DND-41 (cell line): ENCODE data around the gene LONP2.

Experiments
- ATAC-seq: fragments of 200-7000 bp; cut with Tn5 transposase; 3 replicates; pipeline ENCODE4 v1.9.1; 2021; ENCODE audit warnings: low read depth; ENCODE audit not compliant: insufficient read depth
- DNase-seq: peaks from one replicate; pipeline ENCODE4 v3.0.0-alpha.2; 2020
- H2AFZ ChIP-seq: 2 replicates; pipeline ENCODE4 v1.6.0; 2012; ENCODE audit warnings: low read depth, low read length
- H3K27ac ChIP-seq: 2 replicates; pipeline ENCODE4 v1.5.1; 2012; ENCODE audit warnings: low read length, inconsistent platforms
- H3K27me3 ChIP-seq: fragments of 200-600 bp; sonication (generic); 2 replicates; pipeline ENCODE4 v1.6.0; 2012; ENCODE audit warnings: low read length, mild to moderate bottlenecking, inconsistent platforms; ENCODE audit not compliant: insufficient read depth, poor library complexity
- H3K36me3 ChIP-seq: 2 replicates; pipeline ENCODE4 v1.5.1; 2012; ENCODE audit warnings: low read length, inconsistent platforms; ENCODE audit not compliant: insufficient read depth
- H3K4me1 ChIP-seq: 2 replicates; pipeline ENCODE4 v1.5.1; 2012; ENCODE audit warnings: mild to moderate bottlenecking, low read length; ENCODE audit not compliant: insufficient read depth
- H3K4me2 ChIP-seq: 2 replicates; pipeline ENCODE4 v1.6.0; 2012; ENCODE audit warnings: mild to moderate bottlenecking, moderate library complexity, low read length, inconsistent platforms; ENCODE audit not compliant: insufficient read depth
- H3K4me3 ChIP-seq, 2 experiments: fragments of 200-600 bp in 1 of 2; shearing (Covaris generic) in 1 of 2; 2 replicates each; pipeline ENCODE4 v1.5.1; 2012 to 2016; ENCODE audit warnings: inconsistent platforms in 2 of 2, low read length in 2 of 2, mild to moderate bottlenecking in 2 of 2, low read depth in 1 of 2, moderate library complexity in 1 of 2
- H3K79me2 ChIP-seq: 2 replicates; pipeline ENCODE4 v1.6.0; 2012; ENCODE audit warnings: low read length, inconsistent platforms; ENCODE audit not compliant: insufficient read depth
- H3K9ac ChIP-seq: 2 replicates; pipeline ENCODE4 v1.6.0; 2012; ENCODE audit warnings: low read depth, mild to moderate bottlenecking, inconsistent platforms, low read length, moderate library complexity
- H3K9me3 ChIP-seq: 2 replicates; pipeline ENCODE4 v1.5.1; 2012; ENCODE audit warnings: low read length, moderate library complexity, mild to moderate bottlenecking, inconsistent platforms; ENCODE audit not compliant: insufficient read depth, severe bottlenecking
- H4K20me1 ChIP-seq: 2 replicates; pipeline ENCODE4 v1.6.0; 2012; ENCODE audit warnings: low read length; ENCODE audit not compliant: insufficient read depth
- CTCF ChIP-seq: IDR thresholded peaks from 2 replicates; pipeline ENCODE4 v1.5.1; 2012; ENCODE audit warnings: borderline replicate concordance, low read length, moderate library complexity, mild to moderate bottlenecking; ENCODE audit not compliant: poor library complexity, severe bottlenecking; ENCODE audit errors: extremely low read depth
- EZH2 ChIP-seq: IDR thresholded peaks from 3 replicates; pipeline ENCODE4 v1.6.1; 2012; ENCODE audit warnings: borderline replicate concordance, low read depth, mild to moderate bottlenecking, moderate library complexity, low read length, inconsistent platforms; ENCODE audit not compliant: severe bottlenecking

The LONP2 gene

GRCh38 chr16:48321317-48322036, 77.4 kb downstream of the LONP2 start:
- H3K4me1 ChIP-seq = peaks cover 32% of the 10 kb centered on the region
- ATAC-seq = no peak
- no peaks in the 10 kb centered on the region for H3K27me3 ChIP-seq
- no peak overlapping the region for H3K4me2 ChIP-seq
- no peak overlapping the region for H3K27ac ChIP-seq
- no peak for DNase-seq
- no peak overlapping the region for H3K9ac ChIP-seq
- TF ChIP-seq EZH2 (no peak), CTCF (no peak)
- H2AFZ ChIP-seq = no peak overlapping the region
- no peak overlapping the region for H3K4me3 ChIP-seq
- peaks cover 21% of the 10 kb centered on the region for H3K36me3 ChIP-seq
- H3K79me2 ChIP-seq = peaks cover 3% of the 10 kb centered on the region; the same call in 1 of the 2 replicates
- H3K9me3 ChIP-seq = no peaks in the 10 kb centered on the region
- peaks cover 2% of the 10 kb centered on the region; the same call in 1 of the 2 replicates for H4K20me1 ChIP-seq

- Histone ChIP-seq H4K20me1 (peaks cover 3% of the 10 kb centered on the region; the same call in 1 of the 2 replicates), H3K9me3 (no peaks in the 10 kb centered on the region), H3K27ac (no peak overlapping the region), H3K4me2 (no peak overlapping the region), H3K9ac (no peak overlapping the region), H2AFZ (no peak overlapping the region), H3K36me3 (peaks cover 18% of the 10 kb centered on the region), H3K4me3 (no peak overlapping the region), H3K79me2 (peaks cover 3% of the 10 kb centered on the region; the same call in 1 of the 2 replicates), H3K27me3 (no peaks in the 10 kb centered on the region), H3K4me1 (peaks cover 6% of the 10 kb centered on the region)
- ATAC-seq (no peak), DNase-seq (no peak)
- no peak for TF ChIP-seq CTCF
- TF ChIP-seq EZH2 = no peak
Measured at GRCh38 chr16:48323783-48324775, 80.0 kb downstream of the LONP2 start.

- no peak for TF ChIP-seq CTCF
- TF ChIP-seq EZH2 = no peak
- Histone ChIP-seq H3K4me2 (no peak overlapping the region), H3K27ac (no peak overlapping the region), H3K4me1 (no peaks in the 10 kb centered on the region), H3K27me3 (no peaks in the 10 kb centered on the region), H3K4me3 (no peak overlapping the region), H3K36me3 (peaks cover 12% of the 10 kb centered on the region; the same call in 1 of the 2 replicates), H3K79me2 (no peaks in the 10 kb centered on the region), H3K9ac (no peak overlapping the region), H2AFZ (no peak overlapping the region), H3K9me3 (no peaks in the 10 kb centered on the region), H4K20me1 (peaks cover 3% of the 10 kb centered on the region; the same call in 1 of the 2 replicates)
- DNase-seq (no peak), ATAC-seq (no peak)
Measured at GRCh38 chr16:48326915-48327314, 82.8 kb downstream of the LONP2 start.
